HG02571 (cell line): ENCODE results near the gene PKNOX1.
"Not testable (repeated sequence)": the region's sequence is repeated elsewhere in the genome, so short reads cannot be mapped to it uniquely, and the experiment has no call there.

Experiments used
- ATAC-seq: cut with Tn5 transposase; IDR thresholded peaks from one replicate; pipeline ENCODE4 v1.9.1; 2021; ENCODE audit warnings: mild to moderate bottlenecking, moderate library complexity; ENCODE audit not compliant: unreplicated experiment

Gene PKNOX1

GRCh38 chr21:42973991-42974831 is at the start of gene PKNOX1:
TSS of gene PKNOX1 (plus strand) at chr21:42974562. CDS start at chr21:43004382, 29,820 bp downstream.
- ATAC-seq: peak; percentile 78

DNA sequence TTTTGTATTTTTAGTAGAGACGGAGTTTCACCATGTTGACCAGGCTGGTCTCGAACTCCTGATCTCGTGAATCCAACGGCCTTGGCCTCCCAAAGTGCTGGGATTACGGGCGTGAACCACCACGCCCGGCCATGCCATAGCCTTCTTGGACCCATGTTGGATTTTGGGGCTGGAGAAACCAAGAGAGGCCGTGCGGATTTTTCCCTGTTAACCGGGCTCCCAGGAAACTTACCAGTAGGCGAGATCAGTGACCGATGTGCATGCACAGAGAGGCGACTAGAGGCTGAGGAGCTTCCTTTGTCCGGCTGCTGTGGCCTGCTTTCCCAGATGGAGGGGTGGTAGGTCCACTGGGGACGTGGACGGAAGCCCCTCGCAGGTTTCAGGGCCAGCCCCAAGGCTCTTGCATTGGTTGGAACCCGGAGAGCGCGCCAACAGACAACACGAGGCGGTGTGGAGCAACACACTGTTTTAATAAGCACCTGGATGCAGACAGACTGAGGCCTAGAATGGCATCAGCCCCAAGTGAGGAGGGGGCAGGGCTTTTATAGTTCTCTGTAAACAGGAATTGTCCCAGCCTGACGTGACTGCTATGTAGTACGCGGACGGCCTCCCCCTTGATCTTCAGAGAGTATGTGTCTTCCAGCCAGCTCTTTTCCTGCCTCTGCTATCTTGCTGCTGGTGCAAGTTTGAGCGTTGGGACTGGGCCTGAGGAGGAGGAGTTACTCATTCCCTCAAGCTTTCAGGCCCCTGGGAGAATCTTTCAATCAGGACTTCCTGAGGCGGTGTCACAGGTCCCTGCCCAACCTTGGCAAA is 49.0 kb upstream of the PKNOX1 start, which contains the start of gene ERVH48-1:
Gene ERVH48-1, minus strand, starts transcription at position 517 of the 813 bp plus-strand sequence. CDS start 6,624 bp downstream, outside the sequence.
- ATAC-seq: no peak

DNA sequence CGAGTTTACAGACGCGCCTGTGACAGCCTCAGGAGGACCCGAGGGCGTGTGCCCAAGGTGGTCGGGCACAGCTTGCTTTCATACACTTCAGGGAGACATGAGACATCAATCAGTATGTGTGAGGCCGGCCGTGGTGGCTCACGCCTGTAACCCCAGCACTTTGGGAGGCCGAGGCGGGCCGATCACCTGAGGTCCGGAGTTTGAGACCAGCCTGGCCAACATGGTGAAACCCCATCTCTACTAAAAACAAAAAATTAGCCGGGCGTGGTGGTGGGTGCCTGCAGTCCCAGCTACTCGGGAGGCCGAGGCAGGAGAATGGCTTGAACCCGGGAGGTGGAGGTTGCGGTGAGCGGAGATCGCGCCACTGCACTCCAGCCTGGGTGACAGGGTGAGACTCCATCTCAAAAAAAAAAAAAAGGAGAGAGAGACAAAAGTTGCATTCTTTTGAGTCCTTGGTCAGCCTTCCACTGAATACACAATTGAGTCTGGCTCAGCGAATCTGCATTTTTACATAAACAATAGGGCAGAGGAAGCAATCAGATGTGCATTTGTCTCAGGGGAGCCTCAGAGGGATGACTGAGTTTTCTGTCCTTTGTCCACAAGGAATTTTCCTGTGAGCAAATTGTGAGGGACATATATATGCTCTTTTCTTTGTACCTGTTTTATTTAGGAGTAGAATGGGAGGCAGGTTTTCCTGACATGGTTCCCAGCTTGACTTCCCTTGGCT is 46.7 kb upstream of the PKNOX1 start:
- ATAC-seq: not testable (repeated sequence)

DNA sequence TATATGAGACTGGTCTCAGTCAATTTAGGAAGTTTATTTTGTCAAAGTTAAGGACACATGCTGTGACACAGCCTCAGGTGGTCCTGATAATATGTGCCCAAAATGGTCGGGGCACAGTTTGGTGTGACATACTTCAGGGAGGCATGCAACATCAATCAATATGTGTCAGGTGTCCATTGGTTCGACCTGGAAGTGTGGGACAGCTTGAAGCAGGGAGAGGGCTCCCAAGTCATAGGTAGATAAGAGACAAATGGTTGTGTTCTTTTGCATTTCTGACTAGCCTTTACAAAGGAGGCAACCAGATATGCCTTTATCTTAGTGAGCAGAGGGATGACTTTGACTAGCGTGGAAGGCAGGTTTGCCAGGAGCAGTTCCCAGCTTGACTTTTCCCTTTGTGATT is 44.4 kb upstream of the PKNOX1 start:
- no peak for ATAC-seq

DNA sequence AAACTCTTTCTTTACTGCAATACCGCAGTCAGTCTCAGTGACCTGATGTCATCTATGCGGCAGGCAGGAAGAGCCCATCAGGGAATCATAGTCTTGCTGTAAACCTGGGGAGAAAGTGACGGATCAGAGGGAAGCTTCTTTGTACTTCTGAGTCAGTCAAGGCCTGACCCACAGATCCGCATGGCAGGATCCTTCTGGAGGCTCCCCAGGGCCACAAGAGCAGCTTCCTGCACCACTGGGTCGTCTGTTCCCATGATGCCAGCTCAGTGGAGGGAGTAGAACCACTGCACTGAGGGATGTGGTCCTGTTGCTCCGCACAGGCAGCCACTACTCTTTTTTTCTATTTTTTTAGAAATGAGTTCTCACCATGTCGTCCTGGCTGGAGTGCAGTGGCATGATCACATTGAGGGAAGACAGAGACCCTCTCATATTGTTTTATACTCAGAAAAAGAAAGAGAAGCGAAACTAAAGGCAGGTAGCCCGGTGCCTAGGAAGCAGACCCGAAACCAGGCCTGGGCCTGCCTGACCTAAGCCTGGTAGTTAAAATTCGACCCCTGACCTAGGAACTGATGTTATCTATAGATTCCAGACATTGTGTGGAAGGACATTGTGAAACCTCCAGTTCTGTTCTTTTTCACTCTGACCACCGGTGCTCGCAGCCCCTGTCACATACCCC is 42.7 kb upstream of the PKNOX1 start:
- no peak for ATAC-seq

DNA sequence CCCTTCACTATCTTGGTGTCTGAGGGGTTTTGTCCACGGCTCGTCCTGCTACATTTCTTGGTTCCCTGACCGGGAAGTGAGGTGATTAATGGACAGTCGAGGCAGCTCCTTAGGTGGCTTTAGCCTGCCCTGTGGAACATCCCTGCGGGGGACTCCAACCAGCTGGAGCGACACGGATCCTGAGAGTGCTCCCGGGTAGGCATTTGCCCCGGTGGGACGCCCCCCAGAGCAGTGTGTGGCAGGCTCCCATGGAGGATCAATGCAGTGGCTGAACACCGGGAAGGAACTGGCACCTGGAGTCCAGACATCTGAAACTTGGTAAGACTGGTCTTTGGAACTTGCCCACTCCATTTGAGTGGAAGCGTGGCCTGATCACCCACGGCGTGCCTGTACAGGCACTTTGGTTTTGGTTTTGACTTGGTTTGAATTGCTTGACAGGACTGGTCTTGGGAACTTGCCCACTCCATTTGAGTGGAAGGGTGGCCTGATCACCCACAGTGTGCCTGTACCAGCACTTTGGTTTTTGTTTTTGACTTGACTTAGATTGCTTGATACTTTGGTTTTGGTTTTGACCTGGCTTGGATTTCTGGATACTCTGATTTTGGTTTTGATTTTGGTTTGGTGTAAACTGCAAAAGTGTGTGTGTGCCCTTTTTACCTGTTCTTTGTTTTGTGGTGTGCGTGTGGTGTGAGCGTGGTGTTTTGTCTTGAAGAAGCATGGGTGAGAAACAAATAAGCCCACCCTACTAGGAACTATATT is 41.8 kb upstream of the PKNOX1 start:
- not testable (repeated sequence) for ATAC-seq

GRCh38 chr21:42933137-42933970 is 41.0 kb upstream of the PKNOX1 start:
- ATAC-seq: not testable (repeated sequence)

DNA sequence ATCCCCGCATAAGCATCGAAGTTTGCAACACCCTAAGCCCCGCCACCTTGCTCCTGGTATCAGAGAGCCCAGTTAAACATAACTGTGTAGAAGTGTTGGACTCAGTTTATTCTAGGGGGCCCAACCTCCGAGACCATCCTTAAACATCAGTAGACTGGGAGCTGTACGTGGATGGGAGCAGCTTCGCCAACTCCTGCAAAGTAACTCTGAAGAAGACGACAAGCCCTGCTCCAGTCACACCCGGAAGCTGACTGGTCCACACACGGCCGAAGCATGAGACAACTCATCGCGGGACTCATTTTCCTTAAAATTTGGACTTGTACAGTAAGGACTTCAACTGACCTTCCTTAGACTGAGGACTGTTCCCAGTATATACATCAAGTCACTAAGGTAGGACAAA is 40.4 kb upstream of the PKNOX1 start:
- ATAC-seq: not testable (repeated sequence)

- not testable (repeated sequence) for ATAC-seq
Observed at GRCh38 chr21:42936360-42936759, 38.0 kb upstream of the PKNOX1 start.

GRCh38 chr21:42937034-42937940 is 37.1 kb upstream of the PKNOX1 start:
- ATAC-seq: not testable (repeated sequence)

DNA sequence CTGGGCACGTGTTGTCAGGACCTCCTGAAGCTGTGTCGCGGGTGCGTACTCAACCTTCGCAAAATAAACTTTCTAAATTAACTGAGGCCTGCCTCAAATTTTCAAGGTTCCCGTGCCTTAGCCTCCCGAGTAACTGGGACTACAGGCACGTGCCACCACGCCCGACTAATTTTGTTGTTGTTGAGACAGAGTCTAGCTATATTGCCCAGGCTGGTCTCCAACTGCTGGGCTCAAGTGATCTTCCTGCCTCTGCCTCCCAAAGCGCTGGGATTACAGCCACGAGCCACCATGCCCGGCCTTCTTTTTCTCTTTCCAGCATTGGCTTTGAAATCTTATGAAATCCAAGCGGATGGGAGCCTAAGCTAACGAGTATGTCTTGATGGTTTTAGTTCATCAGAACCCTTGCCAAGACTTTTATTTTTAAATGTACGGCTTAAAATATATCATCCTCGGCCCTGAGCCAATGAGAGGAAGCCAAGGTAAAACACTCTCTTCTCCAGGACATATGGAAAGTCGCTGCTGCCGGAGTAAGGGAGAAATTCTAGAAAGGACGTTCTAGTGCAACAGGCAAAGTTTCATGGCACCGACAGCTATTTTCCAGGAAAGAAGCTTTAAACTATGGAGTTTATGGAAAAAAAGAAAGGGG is 36.3 kb upstream of the PKNOX1 start:
- ATAC-seq: no peak

DNA sequence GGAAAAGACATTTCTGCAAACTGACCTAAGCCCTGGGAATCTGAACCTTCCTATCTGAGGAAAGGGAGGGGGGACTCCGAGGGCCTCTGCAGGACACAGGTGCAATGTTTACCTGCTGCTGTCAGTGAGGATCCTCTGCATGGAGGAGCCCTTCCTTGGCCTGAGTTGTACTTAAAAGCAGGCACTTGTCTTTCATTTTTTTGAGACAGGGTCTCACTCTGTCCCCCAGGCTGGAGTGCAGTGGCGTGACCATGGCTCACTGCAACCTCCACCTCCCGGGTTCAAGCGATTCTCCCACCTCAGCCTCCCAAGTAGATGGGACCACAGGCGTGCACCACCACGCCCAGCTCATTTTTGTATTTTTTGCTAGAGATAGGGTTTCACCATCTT is 35.8 kb upstream of the PKNOX1 start:
- not testable (repeated sequence) for ATAC-seq

- no peak for ATAC-seq
Observed at GRCh38 chr21:42939582-42940413, 34.6 kb upstream of the PKNOX1 start.

DNA sequence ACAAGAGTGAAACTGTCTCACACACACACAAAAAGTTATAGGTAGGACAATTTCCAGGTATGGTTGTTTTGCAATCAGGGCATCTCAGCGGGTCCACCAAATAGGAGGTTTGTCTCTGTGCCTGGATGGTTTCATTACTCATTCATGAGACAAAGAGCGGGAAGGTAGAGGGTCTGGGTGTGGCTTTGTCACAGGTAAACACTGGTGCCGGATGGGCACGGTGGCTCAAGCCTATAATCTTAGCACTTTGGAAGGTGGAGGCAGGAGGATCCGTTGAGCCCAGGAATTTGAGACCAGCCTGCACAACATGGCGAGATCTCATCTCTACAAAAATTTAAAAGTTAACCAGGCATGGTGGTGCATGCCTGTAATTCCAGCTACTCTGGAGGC is 32.7 kb upstream of the PKNOX1 start:
- no peak for ATAC-seq

GRCh38 chr21:42942244-42942643 is 32.1 kb upstream of the PKNOX1 start:
- no peak for ATAC-seq

- ATAC-seq: not testable (repeated sequence)
Observed at GRCh38 chr21:42949094-42949755, 25.1 kb upstream of the PKNOX1 start.
